ENCODE measurements around the gene GTPBP2. TPM values are rescaled to one million over a fixed set of nuclear protein-coding genes. Genes with fewer than 3 reads are reported as not detected.

The GTPBP2 gene
- total RNA-seq, 1 experiment from 2014 or later = 72.2 TPM

DNA sequence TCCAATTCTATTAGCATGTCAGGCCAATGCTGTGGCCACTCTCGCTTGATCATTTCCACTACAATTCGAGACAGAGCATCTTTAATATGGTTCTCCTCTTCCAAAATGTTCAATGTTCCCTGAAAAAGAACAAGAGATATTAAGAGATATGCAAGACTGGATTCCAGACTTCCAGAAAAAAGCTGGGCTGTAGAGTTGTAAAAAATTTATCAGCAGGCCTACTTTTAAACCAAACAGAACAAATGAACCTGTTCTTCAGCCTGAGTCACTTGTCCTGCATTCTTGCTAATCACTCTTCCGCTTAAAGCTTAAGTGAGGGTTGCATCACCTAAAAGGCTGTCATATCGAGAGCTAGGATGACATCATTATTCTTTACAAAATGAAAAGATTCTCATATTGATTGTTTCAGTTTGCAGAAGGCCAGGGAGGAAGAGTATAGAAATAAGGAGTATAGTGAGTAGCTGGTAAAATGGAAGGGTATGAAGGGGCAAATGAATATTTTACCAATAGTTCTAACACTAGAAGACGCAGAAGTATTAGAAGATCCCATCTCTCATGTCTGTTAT, 58.1 kb downstream of the GTPBP2 start:
- no peak overlapping the region for H3K4me3 Mint-ChIP-seq
- Histone ChIP-seq H4K8ac (replicated peaks; ENCODE audit: insufficient read length, low read depth, low read length) (no peak overlapping the region), H3K9me3 (ENCODE audit: control insufficient read depth, low read depth, low read length) (no peaks in the 10 kb centered on the region), H2BK5ac (ENCODE audit: insufficient read length, low read length) (no peak overlapping the region), H3K4me1 (ENCODE audit: insufficient read depth, low read length) (no peaks in the 10 kb centered on the region), H3K14ac (ENCODE audit: insufficient read depth, low read length) (no peak overlapping the region), H4K5ac (ENCODE audit: insufficient read length, low read depth, low read length) (no peak overlapping the region), H2BK20ac (ENCODE audit: low read depth, low read length, poor library complexity, severe bottlenecking) (no peak overlapping the region), H2BK120ac (ENCODE audit: low read depth, low read length, poor library complexity, severe bottlenecking) (no peak overlapping the region), H2AFZ (ENCODE audit: low read length) (no peak overlapping the region), H3T11ph (ENCODE audit: low read length) (no peak overlapping the region), H4K91ac (ENCODE audit: insufficient read length, low read depth, low read length) (no peak overlapping the region), H3K9ac (ENCODE audit: extremely low read depth, insufficient read length, low read length) (no peak overlapping the region), H3K56ac (ENCODE audit: insufficient read length, low read depth, low read length) (no peak overlapping the region), H3K18ac (ENCODE audit: insufficient read length, low read depth, low read length) (no peak overlapping the region), H3K79me1 (ENCODE audit: insufficient read depth, low read depth, low read length, poor library complexity, severe bottlenecking) (peaks cover 4% of the 10 kb centered on the region), H3K4me2 (ENCODE audit: insufficient read depth, insufficient read length, low read length) (no peak overlapping the region), H2BK12ac (ENCODE audit: insufficient read length, low read depth, low read length) (no peak overlapping the region), H3K27me3 (ENCODE audit: insufficient read depth, low read length) (no peaks in the 10 kb centered on the region), H3K4ac (ENCODE audit: low read depth, low read length) (no peak overlapping the region), H2AK5ac (ENCODE audit: insufficient read length, low read length) (no peak overlapping the region), H3K27ac (ENCODE audit: insufficient read length, low read depth, low read length) (no peak overlapping the region), H3K23me2 (ENCODE audit: insufficient read length, low read depth, low read length, poor library complexity, severe bottlenecking) (peaks cover 7% of the 10 kb centered on the region), H3K79me2 (ENCODE audit: insufficient read depth, low read length) (peaks cover 10% of the 10 kb centered on the region; the same call in 1 of the 2 replicates), H3K23ac (ENCODE audit: insufficient read length, low read depth, low read length) (no peak overlapping the region), H2BK15ac (ENCODE audit: low read depth, low read length) (no peak overlapping the region), H4K20me1 (ENCODE audit: control insufficient read depth, insufficient read depth, insufficient read length) (no peaks in the 10 kb centered on the region)
- no CpG with 5 or more reads among the region's 5 CpGs for WGBS (ENCODE audit: extremely low coverage, insufficient read length, low lambda C conversion rate)
- DNase-seq = no peak
- H3K27me3 Mint-ChIP-seq (ENCODE audit: low read depth) = no peaks in the 10 kb centered on the region
- H3K9me3 Mint-ChIP-seq = no peaks in the 10 kb centered on the region; a peak in 1 of 5 replicates
- peak overlapping the region in 1 of 3 experiments; percentile 54; a peak in 1 of 7 replicates for H3K27ac Mint-ChIP-seq
- H3K4me1 Mint-ChIP-seq = peaks cover 6 to 8% of the 10 kb centered on the region in 2 experiments
- H3K36me3 Mint-ChIP-seq (ENCODE audit: insufficient read depth in 1 of 3, low read depth in 3 of 3) = peaks cover 24 to 71% (median 52%) of the 10 kb centered on the region in 3 experiments; a peak in 6 of 7 replicates
- TF ChIP-seq, protein P1, sequence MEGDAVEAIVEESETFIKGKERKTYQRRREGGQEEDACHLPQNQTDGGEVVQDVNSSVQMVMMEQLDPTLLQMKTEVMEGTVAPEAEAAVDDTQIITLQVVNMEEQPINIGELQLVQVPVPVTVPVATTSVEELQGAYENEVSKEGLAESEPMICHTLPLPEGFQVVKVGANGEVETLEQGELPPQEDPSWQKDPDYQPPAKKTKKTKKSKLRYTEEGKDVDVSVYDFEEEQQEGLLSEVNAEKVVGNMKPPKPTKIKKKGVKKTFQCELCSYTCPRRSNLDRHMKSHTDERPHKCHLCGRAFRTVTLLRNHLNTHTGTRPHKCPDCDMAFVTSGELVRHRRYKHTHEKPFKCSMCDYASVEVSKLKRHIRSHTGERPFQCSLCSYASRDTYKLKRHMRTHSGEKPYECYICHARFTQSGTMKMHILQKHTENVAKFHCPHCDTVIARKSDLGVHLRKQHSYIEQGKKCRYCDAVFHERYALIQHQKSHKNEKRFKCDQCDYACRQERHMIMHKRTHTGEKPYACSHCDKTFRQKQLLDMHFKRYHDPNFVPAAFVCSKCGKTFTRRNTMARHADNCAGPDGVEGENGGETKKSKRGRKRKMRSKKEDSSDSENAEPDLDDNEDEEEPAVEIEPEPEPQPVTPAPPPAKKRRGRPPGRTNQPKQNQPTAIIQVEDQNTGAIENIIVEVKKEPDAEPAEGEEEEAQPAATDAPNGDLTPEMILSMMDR (conservative IDR thresholded peaks at IDR 0.05) = no peak

Other genes with a start within 250 kb of the GTPBP2 start
- gene ABCC10, start 201.7 kb downstream of the GTPBP2 start, total RNA-seq (2021) = 28.0 and 31.8 TPM in 2 replicates
- 0.57 and 0.96 TPM in 2 replicates for gene DLK2, start 173.7 kb downstream of the GTPBP2 start, total RNA-seq (2021)
- 45.1 and 49.2 TPM in 2 replicates for gene TJAP1, start 151.7 kb downstream of the GTPBP2 start, total RNA-seq (2021)
- gene LRRC73, start 118.9 kb downstream of the GTPBP2 start, total RNA-seq (2021) = 0.26 and 0.55 TPM in 2 replicates
- gene YIPF3, start 112.3 kb downstream of the GTPBP2 start, total RNA-seq (2021) = 80.7 and 84.5 TPM in 2 replicates
- gene POLR1C, start 112.2 kb downstream of the GTPBP2 start, total RNA-seq (2021) = 75.8 and 76.6 TPM in 2 replicates
- gene XPO5, start 53.2 kb downstream of the GTPBP2 start, total RNA-seq (2021) = 107 and 114 TPM in 2 replicates
- gene POLH, start 53.1 kb downstream of the GTPBP2 start, total RNA-seq (2021) = 12.6 and 15.1 TPM in 2 replicates
- 46.3 and 47.6 TPM in 2 replicates for gene MAD2L1BP, start 6.6 kb upstream of the GTPBP2 start, total RNA-seq (2021)
- gene RSPH9, start 15.8 kb upstream of the GTPBP2 start, total RNA-seq (2021) = 0.39 and 0.50 TPM in 2 replicates
- 65.1 and 67.3 TPM in 2 replicates for gene MRPS18A, start 58.5 kb upstream of the GTPBP2 start, total RNA-seq (2021)
- 46.1 and 47.9 TPM in 2 replicates for gene VEGFA, start 140.9 kb upstream of the GTPBP2 start, total RNA-seq (2021)